ENCODE data around the gene GSTM5.

- TF ChIP-seq, protein P1, sequence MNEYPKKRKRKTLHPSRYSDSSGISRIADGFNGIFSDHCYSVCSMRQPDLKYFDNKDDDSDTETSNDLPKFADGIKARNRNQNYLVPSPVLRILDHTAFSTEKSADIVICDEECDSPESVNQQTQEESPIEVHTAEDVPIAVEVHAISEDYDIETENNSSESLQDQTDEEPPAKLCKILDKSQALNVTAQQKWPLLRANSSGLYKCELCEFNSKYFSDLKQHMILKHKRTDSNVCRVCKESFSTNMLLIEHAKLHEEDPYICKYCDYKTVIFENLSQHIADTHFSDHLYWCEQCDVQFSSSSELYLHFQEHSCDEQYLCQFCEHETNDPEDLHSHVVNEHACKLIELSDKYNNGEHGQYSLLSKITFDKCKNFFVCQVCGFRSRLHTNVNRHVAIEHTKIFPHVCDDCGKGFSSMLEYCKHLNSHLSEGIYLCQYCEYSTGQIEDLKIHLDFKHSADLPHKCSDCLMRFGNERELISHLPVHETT (CRISPR knock-in tag; conservative IDR thresholded peaks at IDR 0.05): no peak
- TF ChIP-seq ELF1 (CRISPR knock-in tag; IDR thresholded peaks at IDR 0.05) (no peak), MAFF (IDR thresholded peaks at IDR 0.05; ENCODE audit: low read depth, low read length) (no peak), ZBTB1 (CRISPR knock-in tag; IDR thresholded peaks at IDR 0.05; ENCODE audit: borderline replicate concordance) (no peak), POLR2A (IDR thresholded peaks at IDR 0.05; ENCODE audit: insufficient read depth in 1 of 2, low read depth in 2 of 2, low read length in 2 of 2) (no peak), EED (CRISPR knock-in tag; IDR thresholded peaks at IDR 0.05) (no peak), PHF5A (CRISPR knock-in tag; IDR thresholded peaks at IDR 0.05; ENCODE audit: low read depth, unreplicated experiment) (no peak), SOX13 (IDR thresholded peaks at IDR 0.05) (no peak), SOX13 (CRISPR knock-in tag; conservative IDR thresholded peaks at IDR 0.05 in 1 of 2, IDR thresholded peaks at IDR 0.05 in 1 of 2) (no peak)
- TF ChIP-seq, protein P2, sequence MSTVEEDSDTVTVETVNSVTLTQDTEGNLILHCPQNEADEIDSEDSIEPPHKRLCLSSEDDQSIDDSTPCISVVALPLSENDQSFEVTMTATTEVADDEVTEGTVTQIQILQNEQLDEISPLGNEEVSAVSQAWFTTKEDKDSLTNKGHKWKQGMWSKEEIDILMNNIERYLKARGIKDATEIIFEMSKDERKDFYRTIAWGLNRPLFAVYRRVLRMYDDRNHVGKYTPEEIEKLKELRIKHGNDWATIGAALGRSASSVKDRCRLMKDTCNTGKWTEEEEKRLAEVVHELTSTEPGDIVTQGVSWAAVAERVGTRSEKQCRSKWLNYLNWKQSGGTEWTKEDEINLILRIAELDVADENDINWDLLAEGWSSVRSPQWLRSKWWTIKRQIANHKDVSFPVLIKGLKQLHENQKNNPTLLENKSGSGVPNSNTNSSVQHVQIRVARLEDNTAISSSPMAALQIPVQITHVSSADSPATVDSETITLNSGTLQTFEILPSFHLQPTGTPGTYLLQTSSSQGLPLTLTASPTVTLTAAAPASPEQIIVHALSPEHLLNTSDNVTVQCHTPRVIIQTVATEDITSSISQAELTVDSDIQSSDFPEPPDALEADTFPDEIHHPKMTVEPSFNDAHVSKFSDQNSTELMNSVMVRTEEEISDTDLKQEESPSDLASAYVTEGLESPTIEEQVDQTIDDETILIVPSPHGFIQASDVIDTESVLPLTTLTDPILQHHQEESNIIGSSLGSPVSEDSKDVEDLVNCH (CRISPR knock-in tag; IDR thresholded peaks at IDR 0.05): no peak
Measured at GRCh38 chr1:109750920-109751319, 38.9 kb downstream of the GSTM5 start.

All from HepG2 (cell line).